ENCODE results near the gene GPR179. TPM values are rescaled to one million over a fixed set of nuclear protein-coding genes. Genes with fewer than 3 reads are reported as not detected.
"Not testable (repeated sequence)": the region's sequence is repeated elsewhere in the genome, so short reads cannot be mapped to it uniquely, and the experiment has no call there.

GPR179 gene
- total RNA-seq, 1 experiment from 2014 or later = not detected

- not testable (repeated sequence) for H4K8ac ChIP-seq (replicated peaks; ENCODE audit: insufficient read length, low read depth, low read length); H3K27ac ChIP-seq (ENCODE audit: insufficient read length, low read depth, low read length); H2BK20ac ChIP-seq (ENCODE audit: low read depth, low read length, poor library complexity, severe bottlenecking); H2AK5ac ChIP-seq (ENCODE audit: insufficient read length, low read length); H3K27me3 Mint-ChIP-seq (ENCODE audit: low read depth); H3K4me2 ChIP-seq (ENCODE audit: insufficient read depth, insufficient read length, low read length); H3K9me3 ChIP-seq (ENCODE audit: control insufficient read depth, low read depth, low read length); H2BK5ac ChIP-seq (ENCODE audit: insufficient read length, low read length); DNase-seq; H3K23me2 ChIP-seq (ENCODE audit: insufficient read length, low read depth, low read length, poor library complexity, severe bottlenecking); H4K5ac ChIP-seq (ENCODE audit: insufficient read length, low read depth, low read length); H3K4ac ChIP-seq (ENCODE audit: low read depth, low read length); H3K23ac ChIP-seq (ENCODE audit: insufficient read length, low read depth, low read length); H3K4me1 ChIP-seq (ENCODE audit: insufficient read depth, low read length); H2BK120ac ChIP-seq (ENCODE audit: low read depth, low read length, poor library complexity, severe bottlenecking); H2BK15ac ChIP-seq (ENCODE audit: low read depth, low read length); H3K9ac ChIP-seq (ENCODE audit: extremely low read depth, insufficient read length, low read length); H2BK12ac ChIP-seq (ENCODE audit: insufficient read length, low read depth, low read length); H4K20me1 ChIP-seq (ENCODE audit: control insufficient read depth, insufficient read depth, insufficient read length); H3K9me3 Mint-ChIP-seq; H3T11ph ChIP-seq (ENCODE audit: low read length); H3K36me3 Mint-ChIP-seq (ENCODE audit: insufficient read depth in 1 of 3, low read depth in 3 of 3); H2AFZ ChIP-seq (ENCODE audit: low read length); H3K56ac ChIP-seq (ENCODE audit: insufficient read length, low read depth, low read length); H3K18ac ChIP-seq (ENCODE audit: insufficient read length, low read depth, low read length); H3K79me1 ChIP-seq (ENCODE audit: insufficient read depth, low read depth, low read length, poor library complexity, severe bottlenecking); H3K79me2 ChIP-seq (ENCODE audit: insufficient read depth, low read length); H3K14ac ChIP-seq (ENCODE audit: insufficient read depth, low read length); H3K4me1 Mint-ChIP-seq; H3K27ac Mint-ChIP-seq; H4K91ac ChIP-seq (ENCODE audit: insufficient read length, low read depth, low read length); H3K27me3 ChIP-seq (ENCODE audit: insufficient read depth, low read length)
- whole genome bisulfite sequencing (ENCODE audit: extremely low coverage, insufficient read length, low lambda C conversion rate) = no CpG with 5 or more reads among the region's 21 CpGs
- peak overlapping the region in 1 of 2 experiments; percentile 40; a peak in 2 of 5 replicates for H3K4me3 Mint-ChIP-seq
These were observed 48.0 kb downstream of the GPR179 start for GRCh38 chr17:38295602-38296365.

- H3K4me1 ChIP-seq (ENCODE audit: insufficient read depth, low read length); H3K23me2 ChIP-seq (ENCODE audit: insufficient read length, low read depth, low read length, poor library complexity, severe bottlenecking); H2AK5ac ChIP-seq (ENCODE audit: insufficient read length, low read length); H3T11ph ChIP-seq (ENCODE audit: low read length); H4K5ac ChIP-seq (ENCODE audit: insufficient read length, low read depth, low read length); H4K91ac ChIP-seq (ENCODE audit: insufficient read length, low read depth, low read length); H2BK120ac ChIP-seq (ENCODE audit: low read depth, low read length, poor library complexity, severe bottlenecking); H3K9me3 ChIP-seq (ENCODE audit: control insufficient read depth, low read depth, low read length); H2BK12ac ChIP-seq (ENCODE audit: insufficient read length, low read depth, low read length); H2BK5ac ChIP-seq (ENCODE audit: insufficient read length, low read length); H4K8ac ChIP-seq (replicated peaks; ENCODE audit: insufficient read length, low read depth, low read length); H3K56ac ChIP-seq (ENCODE audit: insufficient read length, low read depth, low read length); H3K79me1 ChIP-seq (ENCODE audit: insufficient read depth, low read depth, low read length, poor library complexity, severe bottlenecking); DNase-seq; H3K27me3 Mint-ChIP-seq (ENCODE audit: low read depth); H2BK15ac ChIP-seq (ENCODE audit: low read depth, low read length); H3K4me2 ChIP-seq (ENCODE audit: insufficient read depth, insufficient read length, low read length); H3K36me3 Mint-ChIP-seq (ENCODE audit: insufficient read depth in 1 of 3, low read depth in 3 of 3); H3K14ac ChIP-seq (ENCODE audit: insufficient read depth, low read length); H3K27ac Mint-ChIP-seq; H3K4me1 Mint-ChIP-seq; H3K27me3 ChIP-seq (ENCODE audit: insufficient read depth, low read length); H3K27ac ChIP-seq (ENCODE audit: insufficient read length, low read depth, low read length); H3K18ac ChIP-seq (ENCODE audit: insufficient read length, low read depth, low read length); H3K4me3 Mint-ChIP-seq; H3K9ac ChIP-seq (ENCODE audit: extremely low read depth, insufficient read length, low read length); H2AFZ ChIP-seq (ENCODE audit: low read length); H3K23ac ChIP-seq (ENCODE audit: insufficient read length, low read depth, low read length); H4K20me1 ChIP-seq (ENCODE audit: control insufficient read depth, insufficient read depth, insufficient read length); H3K9me3 Mint-ChIP-seq; H3K4ac ChIP-seq (ENCODE audit: low read depth, low read length); H2BK20ac ChIP-seq (ENCODE audit: low read depth, low read length, poor library complexity, severe bottlenecking); H3K79me2 ChIP-seq (ENCODE audit: insufficient read depth, low read length): not testable (repeated sequence)
- WGBS (ENCODE audit: extremely low coverage, insufficient read length, low lambda C conversion rate) = no CpG with 5 or more reads among the region's 1 CpG
These were observed 54.0 kb downstream of the GPR179 start for GRCh38 chr17:38289760-38290159.
